Loucy (cell line): ENCODE results near the gene VPS13D.

ENCODE experiments used
- H2AFZ ChIP-seq: fragments of 200-600 bp; sonication (generic); 2 replicates; pipeline ENCODE4 v1.6.0; 2016; ENCODE audit warnings: antibody characterized with exemption, mild to moderate bottlenecking, low read length, moderate library complexity
- H3F3A ChIP-seq: fragments of 200-600 bp; 2 replicates; pipeline ENCODE4 v1.6.0; 2016; ENCODE audit warnings: antibody characterized with exemption, low read depth, mild to moderate bottlenecking
- H3K27me3 ChIP-seq: fragments of 200-600 bp; sonication (generic); 2 replicates; pipeline ENCODE4 v1.6.1; 2014; ENCODE audit warnings: low read length, mild to moderate bottlenecking; ENCODE audit not compliant: insufficient read depth, poor library complexity, severe bottlenecking
- H3K36me3 ChIP-seq: fragments of 200-600 bp; sonication (generic); 2 replicates; pipeline ENCODE4 v1.6.1; 2016; ENCODE audit warnings: low read length; ENCODE audit not compliant: insufficient read depth
- H3K4me1 ChIP-seq: fragments of 200-600 bp; sonication (generic); 2 replicates; pipeline ENCODE4 v1.5.1; 2014; ENCODE audit warnings: low read length, mild to moderate bottlenecking; ENCODE audit not compliant: insufficient read depth, poor library complexity, severe bottlenecking
- H3K4me2 ChIP-seq: fragments of 200-600 bp; sonication (generic); 2 replicates; pipeline ENCODE4 v1.6.0; 2014; ENCODE audit warnings: antibody characterized with exemption, low read length, low read depth, mild to moderate bottlenecking; ENCODE audit not compliant: poor library complexity, severe bottlenecking
- H3K4me3 ChIP-seq: fragments of 200-600 bp; sonication (generic); 2 replicates; pipeline ENCODE4 v1.5.1; 2014; ENCODE audit warnings: low read length, mild to moderate bottlenecking, mixed read lengths; ENCODE audit not compliant: poor library complexity, severe bottlenecking
- H3K79me2 ChIP-seq: fragments of 200-600 bp; sonication (generic); 2 replicates; pipeline ENCODE4 v1.6.1; 2014; ENCODE audit warnings: low read length; ENCODE audit not compliant: insufficient read depth
- H3K9ac ChIP-seq: fragments of 200-600 bp; sonication (generic); 2 replicates; pipeline ENCODE4 v1.6.0; 2014; ENCODE audit warnings: mild to moderate bottlenecking, low read depth, low read length, moderate library complexity; ENCODE audit not compliant: poor library complexity, severe bottlenecking
- H3K9me2 ChIP-seq: fragments of 200-600 bp; sonication (generic); replicated peaks from 2 replicates; pipeline ENCODE4 v1.6.1; 2016; ENCODE audit warnings: low read depth, low read length, mixed read lengths
- H3K9me3 ChIP-seq: fragments of 200-600 bp; sonication (generic); 2 replicates; pipeline ENCODE4 v1.6.1; 2014; ENCODE audit warnings: mild to moderate bottlenecking, antibody characterized with exemption, low read length, low read depth; ENCODE audit not compliant: insufficient read depth
- H4K20me1 ChIP-seq: fragments of 200-600 bp; sonication (generic); 2 replicates; pipeline ENCODE4 v1.6.0; 2014; ENCODE audit warnings: antibody characterized with exemption, low read length, mild to moderate bottlenecking; ENCODE audit not compliant: insufficient read depth, poor library complexity, severe bottlenecking
- CTCF ChIP-seq: fragments of 200-600 bp; sonication (generic); conservative IDR thresholded peaks from 2 replicates; pipeline ENCODE4 v1.5.1; 2014; ENCODE audit warnings: mild to moderate bottlenecking, antibody characterized with exemption, low read length
- EZH2phosphoT487 ChIP-seq: fragments of 200-600 bp; IDR thresholded peaks from 2 replicates; pipeline ENCODE4 v1.6.1; 2018; ENCODE audit warnings: antibody characterized with exemption, mild to moderate bottlenecking, moderate library complexity, borderline replicate concordance

VPS13D gene

GRCh38 chr1:12336413-12336812 is 106.6 kb downstream of the VPS13D start:
- no peaks in the 10 kb centered on the region for H3K27me3 ChIP-seq
- H3K9me2 ChIP-seq = no peaks in the 10 kb centered on the region
- H3K36me3 ChIP-seq = peaks cover 26% of the 10 kb centered on the region; the same call in 1 of the 2 replicates
- no peak for TF ChIP-seq CTCF
- TF ChIP-seq EZH2phosphoT487 = no peak
- no peaks in the 10 kb centered on the region for H3F3A ChIP-seq
- no peaks in the 10 kb centered on the region for H3K9me3 ChIP-seq
- H3K79me2 ChIP-seq = no peaks in the 10 kb centered on the region
- no peak overlapping the region for H3K9ac ChIP-seq
- H3K4me1 ChIP-seq = peaks cover 32% of the 10 kb centered on the region
- no peak overlapping the region for H2AFZ ChIP-seq
- H3K4me2 ChIP-seq = no peak overlapping the region
- no peak overlapping the region for H3K4me3 ChIP-seq
- H4K20me1 ChIP-seq = no peaks in the 10 kb centered on the region

DNA sequence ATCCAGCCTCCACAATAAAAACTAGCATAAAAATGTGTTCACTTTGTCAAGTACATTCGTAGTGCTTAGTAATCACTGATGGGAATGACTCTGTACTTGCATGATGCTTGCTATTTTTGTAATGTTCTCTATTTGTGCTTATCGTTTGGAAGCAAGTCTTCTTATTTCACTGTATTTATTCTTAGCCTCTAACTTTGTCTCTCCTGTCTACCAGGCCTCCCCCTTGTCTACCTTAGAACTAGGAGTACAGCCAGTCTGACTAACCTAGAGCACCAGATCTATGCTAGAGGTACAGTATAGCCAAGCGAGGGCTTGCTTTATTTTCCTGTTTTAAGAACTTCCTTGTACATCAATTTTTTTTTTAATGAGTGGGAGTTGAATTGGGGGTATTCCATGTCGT is 108.2 kb downstream of the VPS13D start:
- Histone ChIP-seq H3K79me2 (no peaks in the 10 kb centered on the region), H3K9me2 (no peaks in the 10 kb centered on the region), H4K20me1 (no peaks in the 10 kb centered on the region), H3F3A (no peaks in the 10 kb centered on the region), H3K4me2 (no peak overlapping the region), H3K9ac (no peak overlapping the region), H3K36me3 (peaks cover 26% of the 10 kb centered on the region; the same call in 1 of the 2 replicates), H3K27me3 (no peaks in the 10 kb centered on the region), H3K4me1 (peaks cover 29% of the 10 kb centered on the region), H3K9me3 (no peaks in the 10 kb centered on the region), H3K4me3 (no peak overlapping the region), H2AFZ (no peak overlapping the region)
- no peak for TF ChIP-seq CTCF
- no peak for TF ChIP-seq EZH2phosphoT487

- Histone ChIP-seq H3K9me3 (no peaks in the 10 kb centered on the region), H3K9me2 (no peaks in the 10 kb centered on the region), H2AFZ (no peak overlapping the region), H3K4me2 (no peak overlapping the region), H3K9ac (no peak overlapping the region), H3K4me3 (no peak overlapping the region), H3K4me1 (peaks cover 24% of the 10 kb centered on the region), H3K36me3 (peaks cover 22% of the 10 kb centered on the region; the same call in 1 of the 2 replicates), H4K20me1 (no peaks in the 10 kb centered on the region), H3K79me2 (no peaks in the 10 kb centered on the region), H3F3A (no peaks in the 10 kb centered on the region), H3K27me3 (no peaks in the 10 kb centered on the region)
- no peak for TF ChIP-seq EZH2phosphoT487
- no peak for TF ChIP-seq CTCF
Measured at GRCh38 chr1:12338823-12339222, 109.0 kb downstream of the VPS13D start.
